Calu3 (cell line): ENCODE results near the gene PTPRN2. TPM values are rescaled to one million over a fixed set of nuclear protein-coding genes. Genes with fewer than 3 reads are reported as not detected.

Experiments used
- BruUV-seq: library from RNA; stranded (reverse); fragments of 400-500 nt; replicated peaks from 2 replicates; lab custom pipeline; 2021; lab: Mats Ljungman, UMichigan
- CTCF ChIA-PET: fragments of 300-600 bp; sonication (Branson Sonifier 250); formaldehyde crosslinking; loops from one replicate; lab custom pipeline; 2022; ENCODE audit warnings: antibody characterized with exemption; lab: Charles Lee
- DNase-seq: peaks from one replicate; pipeline ENCODE4 v3.0.0; 2022
- H3K27ac Mint-ChIP-seq: one replicate; pipeline ENCODE4 v1.8.0; 2022; ENCODE audit warnings: mixed read lengths; ENCODE audit not compliant: unreplicated experiment
- H3K27me3 Mint-ChIP-seq: one replicate; pipeline ENCODE4 v1.8.0; 2022; ENCODE audit warnings: mixed read lengths; ENCODE audit not compliant: unreplicated experiment
- H3K36me3 Mint-ChIP-seq: one replicate; pipeline ENCODE4 v1.8.0; 2022; ENCODE audit warnings: mild to moderate bottlenecking, moderate library complexity, mixed read lengths; ENCODE audit not compliant: insufficient read depth, unreplicated experiment
- H3K4me1 Mint-ChIP-seq: one replicate; pipeline ENCODE4 v1.8.0; 2022; ENCODE audit warnings: mild to moderate bottlenecking, low read depth, mixed read lengths; ENCODE audit not compliant: unreplicated experiment
- H3K4me3 Mint-ChIP-seq: one replicate; pipeline ENCODE4 v1.8.0; 2022; ENCODE audit warnings: mild to moderate bottlenecking, low read depth, moderate library complexity, mixed read lengths; ENCODE audit not compliant: unreplicated experiment
- H3K9me3 Mint-ChIP-seq: one replicate; pipeline ENCODE4 v1.8.0; 2022; ENCODE audit warnings: low read depth, mixed read lengths; ENCODE audit not compliant: unreplicated experiment
- CTCF ChIP-seq: fragments of 200-600 bp; IDR thresholded peaks from one replicate; pipeline ENCODE4 v1.8.0; 2022; ENCODE audit warnings: antibody characterized with exemption; ENCODE audit not compliant: unreplicated experiment
- intact Hi-C: fragments of 100-400 bp; cut with micrococcal nuclease; formaldehyde crosslinking; loops from one replicate; pipeline ENCODE4 v1.10.0; 2022; ENCODE audit not compliant: unreplicated experiment
- total RNA-seq: library from RNA; stranded (reverse); gene quantifications from 2 replicates; pipeline ENCODE4 v1.2.3, GENCODE V29; 2022

Gene PTPRN2
- total RNA-seq, 1 experiment from 2014 or later = 2.0 TPM

GRCh38 chr7:157661611-157661975 is 926.0 kb downstream of the PTPRN2 start:
- intact Hi-C loops = no loop called here
- CTCF ChIA-PET = no interaction called here
- BruUV-seq = no TSS peak
- no peak for DNase-seq
- Mint-ChIP-seq H3K36me3 (no peaks in the 10 kb centered on the region), H3K27ac (no peak overlapping the region), H3K9me3 (no peaks in the 10 kb centered on the region), H3K4me1 (no peaks in the 10 kb centered on the region), H3K27me3 (no peaks in the 10 kb centered on the region), H3K4me3 (no peak overlapping the region)
- TF ChIP-seq CTCF = no peak

GRCh38 chr7:157660971-157661610 is 926.5 kb downstream of the PTPRN2 start:
- no TSS peak for BruUV-seq
- Mint-ChIP-seq H3K36me3 (no peaks in the 10 kb centered on the region), H3K9me3 (no peaks in the 10 kb centered on the region), H3K4me1 (no peaks in the 10 kb centered on the region), H3K4me3 (no peak overlapping the region), H3K27ac (no peak overlapping the region), H3K27me3 (no peaks in the 10 kb centered on the region)
- intact Hi-C loops = no loop called here
- DNase-seq = no peak
- no peak for TF ChIP-seq CTCF
- CTCF ChIA-PET = no interaction called here

- intact Hi-C loops = no loop called here
- no peaks in the 10 kb centered on the region for H3K27me3 Mint-ChIP-seq
- no peak overlapping the region for H3K27ac Mint-ChIP-seq
- H3K4me1 Mint-ChIP-seq = no peaks in the 10 kb centered on the region
- no peaks in the 10 kb centered on the region for H3K9me3 Mint-ChIP-seq
- TF ChIP-seq CTCF = no peak
- no TSS peak for BruUV-seq
- no peak for DNase-seq
- CTCF ChIA-PET = no interaction called here
- no peak overlapping the region for H3K4me3 Mint-ChIP-seq
- no peaks in the 10 kb centered on the region for H3K36me3 Mint-ChIP-seq
Observed at GRCh38 chr7:157658851-157659412, 928.7 kb downstream of the PTPRN2 start.

GRCh38 chr7:157657741-157658740 is 929.6 kb downstream of the PTPRN2 start:
- Mint-ChIP-seq H3K36me3 (no peaks in the 10 kb centered on the region), H3K9me3 (no peaks in the 10 kb centered on the region), H3K4me1 (no peaks in the 10 kb centered on the region), H3K27me3 (no peaks in the 10 kb centered on the region), H3K4me3 (no peak overlapping the region), H3K27ac (no peak overlapping the region)
- TF ChIP-seq CTCF = no peak
- no TSS peak for BruUV-seq
- CTCF ChIA-PET = no interaction called here
- intact Hi-C loops = no loop called here
- no peak for DNase-seq
